GM19025 (cell line): Measurements from ENCODE around the gene THY1.
"Not testable (repeated sequence)": the region's sequence is repeated elsewhere in the genome, so short reads cannot be mapped to it uniquely, and the experiment has no call there.

Experiments
- ATAC-seq: cut with Tn5 transposase; IDR thresholded peaks from one replicate; pipeline ENCODE4 v1.9.1; 2021; ENCODE audit warnings: mild to moderate bottlenecking, low read depth, moderate library complexity; ENCODE audit not compliant: unreplicated experiment

Gene THY1

GRCh38 chr11:119389611-119390254 lies 33.2 kb downstream of the THY1 start:
- no peak for ATAC-seq

GRCh38 chr11:119388103-119388502 lies 34.9 kb downstream of the THY1 start:
- no peak for ATAC-seq

- no peak for ATAC-seq
Observed at GRCh38 chr11:119384332-119384731, 38.6 kb downstream of the THY1 start.

DNA sequence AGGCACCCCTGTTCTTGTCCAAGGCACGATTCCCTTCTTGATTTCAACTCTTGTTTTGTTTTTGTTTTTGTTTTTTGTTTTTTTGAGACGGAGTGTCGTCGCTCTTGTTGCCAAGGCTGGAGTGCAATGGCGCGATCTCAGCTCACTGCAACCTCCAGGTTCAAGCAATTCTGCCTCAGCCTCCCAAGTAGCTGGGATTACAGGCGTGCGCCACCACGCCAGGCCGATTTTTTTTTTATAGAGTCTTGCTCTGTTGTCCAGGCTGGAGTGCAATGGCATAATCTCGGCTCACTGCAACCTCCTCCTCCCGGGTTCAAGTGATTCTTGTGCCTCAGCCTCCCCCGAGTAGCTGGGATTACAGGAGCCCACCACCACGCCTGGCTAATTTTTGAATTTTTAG lies 40.5 kb downstream of the THY1 start:
- ATAC-seq, result not testable (repeated sequence)

GRCh38 chr11:119382101-119382500 lies 40.9 kb downstream of the THY1 start:
- ATAC-seq, result no peak

- peak; percentile 99 for ATAC-seq
Observed at GRCh38 chr11:119381181-119381988, 41.6 kb downstream of the THY1 start, which contains the start of gene USP2. TSS of gene USP2 (minus strand) at chr11:119381690. CDS start at chr11:119373480, 8,210 bp downstream.

DNA sequence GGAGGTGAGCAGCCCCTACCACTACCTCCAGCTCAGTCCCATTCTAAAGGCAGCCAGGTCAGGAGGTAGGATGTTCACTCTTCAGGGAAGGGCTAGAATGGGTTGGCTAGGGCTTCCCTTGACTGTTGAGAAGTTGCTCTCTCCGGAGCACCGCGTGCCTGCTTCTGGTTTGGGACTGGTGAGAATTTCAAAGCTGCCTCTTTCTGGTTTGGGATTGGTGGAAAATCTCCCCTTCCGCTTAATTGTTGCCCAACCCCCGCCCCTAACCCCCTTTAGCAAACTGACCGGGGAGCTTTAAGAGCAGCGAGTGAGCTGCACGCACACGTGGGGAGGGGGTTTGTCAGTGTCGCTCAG lies 42.2 kb downstream of the THY1 start:
- ATAC-seq, result no peak

GRCh38 chr11:119380160-119380826 lies 42.7 kb downstream of the THY1 start:
- ATAC-seq, result no peak

- ATAC-seq, result no peak
Observed at GRCh38 chr11:119378851-119379465, 44.0 kb downstream of the THY1 start.

DNA sequence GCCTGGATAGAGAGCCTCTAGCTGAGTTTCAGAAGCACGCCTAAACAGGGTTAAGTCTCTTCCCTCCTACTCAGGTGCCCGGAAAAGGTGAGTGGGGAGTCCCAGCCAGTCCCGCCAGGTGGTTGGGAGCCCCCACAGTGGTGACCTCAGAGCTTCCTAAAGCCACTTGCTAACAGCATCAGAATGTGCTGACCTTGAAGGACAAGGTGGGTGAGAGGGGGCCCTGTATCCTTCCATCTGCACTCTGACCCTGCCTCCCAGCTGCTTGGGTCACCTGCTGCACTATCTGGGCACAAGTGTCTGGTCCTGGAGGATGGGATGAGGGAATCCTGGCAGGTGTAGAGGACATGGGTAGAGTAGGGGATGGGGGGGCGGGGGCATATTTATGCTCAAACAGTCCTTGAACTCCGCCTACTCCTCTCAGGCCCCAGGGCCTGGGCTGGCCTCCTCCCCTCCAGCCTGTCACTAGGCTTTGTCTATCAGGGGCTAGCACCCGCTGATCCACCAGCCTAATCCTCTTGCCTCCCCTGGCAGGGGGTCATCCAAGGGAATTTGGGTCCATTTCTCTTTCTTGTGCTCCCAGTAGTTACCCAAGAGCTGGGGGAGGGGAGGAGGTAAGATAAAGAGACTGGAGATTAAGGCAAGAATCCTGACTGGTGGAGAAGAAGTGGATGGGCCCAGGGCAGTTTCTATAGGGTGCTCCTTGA lies 44.9 kb downstream of the THY1 start:
- no peak for ATAC-seq

GRCh38 chr11:119377112-119377901 lies 45.7 kb downstream of the THY1 start:
- ATAC-seq, result no peak

DNA sequence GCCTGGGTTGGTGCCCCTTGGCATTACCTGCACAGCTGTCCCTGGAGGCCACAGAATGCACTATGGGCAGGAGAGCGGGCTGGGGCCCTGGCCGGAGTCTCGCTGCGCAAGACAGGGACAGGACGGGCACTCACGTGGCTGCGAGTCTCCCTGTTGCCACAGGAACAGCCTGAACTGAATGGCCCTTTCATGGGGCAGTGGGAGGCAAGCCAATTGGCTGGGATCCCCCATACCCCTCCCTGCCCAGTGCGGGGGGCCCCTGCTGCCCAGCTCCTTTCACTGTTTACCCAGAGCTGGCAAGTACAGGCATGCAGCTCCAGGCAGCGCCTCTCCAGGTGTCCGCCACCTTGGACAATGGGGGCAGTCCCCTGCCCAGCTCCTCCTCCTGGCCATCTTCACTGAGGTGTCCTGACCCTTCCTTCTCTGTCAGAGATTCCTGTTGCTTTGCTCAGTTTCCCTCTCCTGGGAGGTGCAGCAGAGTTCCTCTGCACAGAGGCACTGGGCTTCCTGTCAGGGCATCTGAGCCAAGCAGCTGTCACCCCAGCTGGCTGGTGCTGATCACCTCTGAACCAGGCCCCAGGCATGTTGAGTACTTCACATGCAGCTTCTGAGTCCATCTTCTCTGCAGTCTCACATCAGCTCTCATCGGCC lies 46.6 kb downstream of the THY1 start:
- ATAC-seq, result no peak

- no peak for ATAC-seq
Observed at GRCh38 chr11:119375337-119376196, 47.4 kb downstream of the THY1 start.

GRCh38 chr11:119374632-119375336 lies 48.2 kb downstream of the THY1 start:
- no peak for ATAC-seq

DNA sequence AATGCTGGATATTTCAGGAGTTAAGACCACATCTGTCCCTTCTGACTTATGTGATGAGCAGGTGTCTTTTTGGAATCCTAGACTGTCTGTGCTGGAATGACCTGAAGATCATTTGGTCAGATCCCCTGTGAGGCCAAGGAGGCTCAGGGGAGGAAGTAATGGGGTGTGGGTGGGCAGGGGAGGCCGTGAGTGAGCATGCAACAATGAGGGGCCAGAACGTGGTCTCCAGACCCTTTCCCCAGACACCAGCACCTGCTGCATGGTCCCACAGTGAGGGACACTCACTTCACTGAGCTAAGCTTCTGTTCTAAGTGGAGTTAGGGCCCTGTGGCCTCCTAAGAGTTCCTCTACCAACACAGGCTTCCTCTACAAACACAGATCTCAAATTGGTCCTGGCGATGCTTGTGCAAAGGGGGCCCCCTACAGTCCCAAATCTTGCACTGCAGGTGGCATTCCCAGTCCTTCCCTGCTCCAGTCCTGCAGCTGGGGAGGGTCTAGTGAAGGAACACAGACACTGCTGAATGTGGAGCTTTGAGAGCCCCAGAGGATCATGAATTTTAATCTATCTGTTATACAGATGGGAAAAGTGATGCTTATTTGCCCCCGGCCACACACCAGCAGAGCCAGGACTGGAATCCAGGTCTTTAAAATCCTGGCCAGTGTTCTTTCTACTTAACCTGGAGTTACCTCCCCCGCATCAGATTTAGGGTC lies 48.9 kb downstream of the THY1 start:
- no peak for ATAC-seq

DNA sequence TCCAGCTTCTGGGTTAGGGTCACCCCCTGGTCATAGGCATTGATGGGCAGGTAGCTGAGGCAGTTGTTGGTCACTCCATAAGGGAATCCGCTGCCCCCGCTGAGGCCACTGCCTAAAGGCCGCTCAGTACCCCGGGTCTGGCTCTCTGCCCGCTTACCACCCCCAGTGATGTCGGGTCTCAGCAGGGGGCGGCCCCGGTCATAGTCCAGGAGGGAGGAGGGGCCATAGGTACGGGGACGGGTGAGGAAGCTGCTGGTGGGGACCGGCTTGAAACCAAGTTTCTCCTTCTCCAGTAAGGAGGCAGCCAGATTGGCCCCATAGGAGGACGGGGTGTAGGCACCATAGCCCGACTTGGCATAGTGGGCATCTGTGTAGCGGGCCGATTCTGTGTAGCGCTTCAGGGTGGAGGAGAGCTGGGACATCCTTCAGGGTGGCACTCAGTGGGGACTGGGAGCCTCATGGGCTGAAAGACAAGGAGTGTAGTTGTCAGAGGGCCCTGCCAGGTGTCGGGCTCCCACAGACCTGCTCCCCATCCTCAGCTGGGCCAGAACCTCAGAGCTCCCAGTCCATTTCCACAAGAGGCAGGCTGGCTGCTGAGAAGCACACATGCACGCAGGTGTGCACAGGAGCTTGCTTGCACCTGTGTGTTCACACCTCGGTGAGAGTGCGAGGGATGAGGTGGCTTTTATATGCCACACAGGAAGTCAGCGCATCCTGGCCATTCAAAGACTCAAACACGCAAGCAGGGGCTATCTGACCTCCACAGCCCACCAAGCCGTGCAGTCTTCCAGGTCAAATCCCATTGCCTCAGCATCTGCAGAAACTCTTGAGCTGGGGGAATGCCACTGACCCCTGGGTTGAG lies 49.7 kb downstream of the THY1 start:
- no peak for ATAC-seq
